Panc1 (cell line): ENCODE results near the gene STK32C. TPM values are rescaled to one million over a fixed set of nuclear protein-coding genes. Genes with fewer than 3 reads are reported as not detected.

Source experiments
- ATAC-seq: fragments of 200-7000 bp; cut with Tn5 transposase; 2 replicates; pipeline ENCODE4 v1.9.1; 2020; ENCODE audit warnings: mild to moderate bottlenecking, moderate library complexity
- BruUV-seq: library from RNA; stranded (reverse); fragments of 400-500 nt; replicated peaks from 2 replicates; lab custom pipeline; 2021; lab: Mats Ljungman, UMichigan
- CTCF ChIA-PET: fragments of 300-600 bp; sonication (Branson Sonifier 250); formaldehyde crosslinking; loops from one replicate; lab custom pipeline; 2022; ENCODE audit warnings: antibody characterized with exemption; lab: Charles Lee
- POLR2A ChIA-PET: fragments of 300-600 bp; sonication (Branson Sonifier 250); formaldehyde crosslinking; loops from one replicate; lab custom pipeline; 2022; ENCODE audit warnings: antibody characterized with exemption; lab: Charles Lee
- DNase-seq: peaks from one replicate; pipeline ENCODE4 v3.0.0-alpha.2; 2010; ENCODE audit warnings: low read depth, low spot score
- H3K27ac ChIP-seq: 2 replicates; pipeline ENCODE4 v1.5.1; 2011; ENCODE audit warnings: mild to moderate bottlenecking, low read length, inconsistent platforms
- H3K27me3 ChIP-seq: fragments of 200-500 bp; sonication (Bioruptor generic); 2 replicates; pipeline ENCODE4 v1.6.0; 2014; ENCODE audit warnings: low read length, inconsistent platforms; ENCODE audit not compliant: control insufficient read depth, insufficient read depth
- H3K36me3 ChIP-seq: fragments of 200-500 bp; sonication (Bioruptor generic); 2 replicates; pipeline ENCODE4 v1.5.1; 2014; ENCODE audit warnings: inconsistent platforms, mild to moderate bottlenecking, low read length, moderate library complexity; ENCODE audit not compliant: control insufficient read depth, insufficient read depth
- H3K4me1 ChIP-seq: 2 replicates; pipeline ENCODE4 v1.5.1; 2011; ENCODE audit warnings: inconsistent platforms, mild to moderate bottlenecking, low read length, moderate library complexity; ENCODE audit not compliant: control insufficient read depth, insufficient read depth
- H3K4me3 ChIP-seq, 2 experiments: 2 replicates each; pipeline ENCODE4 v1.5.1; 2011 to 2012; ENCODE audit warnings: low read depth in 2 of 2, low read length in 2 of 2, mild to moderate bottlenecking in 2 of 2, inconsistent platforms in 1 of 2, moderate library complexity in 1 of 2
- H3K9me3 ChIP-seq: fragments of 200-500 bp; sonication (Bioruptor generic); 2 replicates; pipeline ENCODE4 v1.5.1; 2014; ENCODE audit warnings: low read depth, mild to moderate bottlenecking, inconsistent platforms, low read length, moderate library complexity; ENCODE audit not compliant: control insufficient read depth, insufficient read depth
- CTCF ChIP-seq: fragments of 450-650 bp; IDR thresholded peaks from 2 replicates; pipeline ENCODE4 v1.5.1; 2017; ENCODE audit warnings: mild to moderate bottlenecking
- POLR2AphosphoS5 ChIP-seq: IDR thresholded peaks from 2 replicates; pipeline ENCODE4 v1.6.1; 2012; ENCODE audit warnings: mild to moderate bottlenecking, low read depth, low read length, moderate library complexity
- REST ChIP-seq, 2 experiments: IDR thresholded peaks; 2 replicates each; pipeline ENCODE4 v1.6.1; 2011 to 2012; ENCODE audit warnings: low read depth in 2 of 2, control low read depth in 1 of 2, low read length in 1 of 2, mild to moderate bottlenecking in 1 of 2, moderate library complexity in 1 of 2; ENCODE audit not compliant: insufficient read depth in 1 of 2
- SIN3A ChIP-seq: IDR thresholded peaks from 2 replicates; pipeline ENCODE4 v1.6.1; 2012; ENCODE audit warnings: low read depth, mild to moderate bottlenecking, low read length, moderate library complexity, borderline replicate concordance; ENCODE audit not compliant: insufficient read depth
- in situ Hi-C: cut with HindIII; loops from 2 replicates; pipeline ENCODE4 v1.10.0; 2016; ENCODE audit warnings: low sequenced_read_pairs, low pct_unique_long_range_greater_than_20kb
- intact Hi-C: fragments of 100-400 bp; cut with micrococcal nuclease; formaldehyde crosslinking; loops from one replicate; pipeline ENCODE4 v1.10.0; 2022; ENCODE audit not compliant: unreplicated experiment
- total RNA-seq: library from RNA; stranded (reverse); gene quantifications from one replicate; pipeline ENCODE4 v1.2.1, GENCODE V29; 2021; ENCODE audit not compliant: unreplicated experiment

The STK32C gene
- total RNA-seq, 1 experiment from 2014 or later = 53.7 TPM

GRCh38 chr10:132289439-132289838 lies 18.3 kb downstream of the STK32C start:
- Histone ChIP-seq H3K27me3 (no peaks in the 10 kb centered on the region; the same call in 1 of the 2 replicates), H3K36me3 (no peaks in the 10 kb centered on the region), H3K27ac (no peak overlapping the region), H3K4me3 (no peak overlapping the region), H3K9me3 (peaks cover 5% of the 10 kb centered on the region; the same call in 1 of the 2 replicates), H3K4me1 (no peaks in the 10 kb centered on the region)
- ChIA-PET CTCF (no interaction called here), POLR2A (interaction anchor here (0.6 kb wide), 1 partner anchor 18 kb away, joined by 3 read pairs; the partner anchor contains the start of gene STK32C)
- DNase-seq (no peak), ATAC-seq (no peak)
- TF ChIP-seq REST (IDR thresholded peaks at IDR 0.05; ENCODE audit: insufficient read depth in 1 of 2, low read depth in 2 of 2, low read length in 1 of 2) = no peak
- no peak for TF ChIP-seq SIN3A
- no peak for TF ChIP-seq POLR2AphosphoS5
- BruUV-seq = no TSS peak
- in situ Hi-C loops = no loop called here
- intact Hi-C loops = no loop called here

GRCh38 chr10:132283604-132284382 lies 24.0 kb downstream of the STK32C start:
- Histone ChIP-seq H3K9me3 (peaks cover 3% of the 10 kb centered on the region; the same call in 1 of the 2 replicates), H3K4me1 (peaks cover 8% of the 10 kb centered on the region), H3K36me3 (no peaks in the 10 kb centered on the region), H3K27ac (no peak overlapping the region), H3K4me3 (no peak overlapping the region), H3K27me3 (no peaks in the 10 kb centered on the region; the same call in 1 of the 2 replicates)
- DNase-seq (no peak), ATAC-seq (no peak; the same call in 1 of the 2 replicates)
- CTCF ChIA-PET = no interaction called here
- no peak for TF ChIP-seq SIN3A
- no peak for TF ChIP-seq CTCF
- intact Hi-C loops = no loop called here
- BruUV-seq = no TSS peak
- in situ Hi-C loops = no loop called here
- POLR2A ChIA-PET = no interaction called here
